ENCODE measurements around the gene ZC3H14. TPM values are rescaled to one million over a fixed set of nuclear protein-coding genes. Genes with fewer than 3 reads are reported as not detected.
"Not testable (repeated sequence)": the region's sequence is repeated elsewhere in the genome, so short reads cannot be mapped to it uniquely, and the experiment has no call there.

Gene ZC3H14
- total and polyA plus RNA-seq, 4 donors = 22.4 to 54.5 (median 31.7) TPM

GRCh38 chr14:88521818-88522217, 41.0 kb upstream of the ZC3H14 start:
- H3K4me1 ChIP-seq (ENCODE audit: control insufficient read depth in 4 of 4, insufficient read depth in 4 of 4, low read length in 3 of 4) = peaks cover 0 to 4% (median under 1%) of the 10 kb centered on the region in 4 donors
- WGBS = 83% methylated on average over 3 of the region's 3 CpGs
- DNase-seq (ENCODE audit: low spot score) = no peak
- no peaks in the 10 kb centered on the region for H3K9me3 ChIP-seq (ENCODE audit: control insufficient read depth in 4 of 4, low read length in 3 of 4)
- no peak overlapping the region for H3K9ac ChIP-seq (ENCODE audit: low read depth in 1 of 2, low read length in 2 of 2)
- no peak overlapping the region for H3K27ac ChIP-seq (ENCODE audit: low read depth in 1 of 2, low read length in 2 of 2)
- H3K36me3 ChIP-seq (ENCODE audit: control insufficient read depth in 4 of 4, insufficient read depth in 3 of 4, low read depth in 1 of 4, low read length in 3 of 4) = no peaks in the 10 kb centered on the region
- H3K27me3 ChIP-seq (ENCODE audit: control insufficient read depth in 4 of 4, insufficient read depth in 4 of 4, low read length in 3 of 4) = no peaks in the 10 kb centered on the region
- no peak overlapping the region for H3K4me3 ChIP-seq (ENCODE audit: low read depth in 1 of 3, low read length in 3 of 3)
- TF ChIP-seq CTCF (IDR thresholded peaks at IDR 0.05; ENCODE audit: low read depth, low read length, missing input control) = no peak
- TF ChIP-seq YY1 (IDR thresholded peaks at IDR 0.05) = no peak
- TF ChIP-seq ZBTB33 (IDR thresholded peaks at IDR 0.05) = no peak
- no peak for TF ChIP-seq GABPA (IDR thresholded peaks at IDR 0.05 in 1 of 2, conservative IDR thresholded peaks at IDR 0.05 in 1 of 2)
- no peak for TF ChIP-seq FOXA2 (IDR thresholded peaks at IDR 0.05)
- no peak for TF ChIP-seq HNF4G (IDR thresholded peaks at IDR 0.05)
- TF ChIP-seq MAX (IDR thresholded peaks at IDR 0.05) = no peak

- Histone ChIP-seq H3K4me3 (ENCODE audit: low read depth in 1 of 3, low read length in 3 of 3) (no peak overlapping the region), H3K4me1 (ENCODE audit: control insufficient read depth in 4 of 4, insufficient read depth in 4 of 4, low read length in 3 of 4) (no peaks in the 10 kb centered on the region), H3K9me3 (ENCODE audit: control insufficient read depth in 4 of 4, low read length in 3 of 4) (no peaks in the 10 kb centered on the region), H3K9ac (ENCODE audit: low read depth in 1 of 2, low read length in 2 of 2) (no peak overlapping the region), H3K27me3 (ENCODE audit: control insufficient read depth in 4 of 4, insufficient read depth in 4 of 4, low read length in 3 of 4) (no peaks in the 10 kb centered on the region), H3K27ac (ENCODE audit: low read depth in 1 of 2, low read length in 2 of 2) (no peak overlapping the region), H3K36me3 (ENCODE audit: control insufficient read depth in 4 of 4, insufficient read depth in 3 of 4, low read depth in 1 of 4, low read length in 3 of 4) (no peaks in the 10 kb centered on the region)
- TF ChIP-seq ZBTB33 (IDR thresholded peaks at IDR 0.05) = no peak
- no peak for DNase-seq (ENCODE audit: low spot score)
- WGBS = 79% methylated on average over 3 of the region's 3 CpGs
Measured at GRCh38 chr14:88522393-88522792, 40.4 kb upstream of the ZC3H14 start.

GRCh38 chr14:88529889-88530288, 32.9 kb upstream of the ZC3H14 start:
- not testable (repeated sequence) for DNase-seq (ENCODE audit: low spot score); H3K9me3 ChIP-seq (ENCODE audit: control insufficient read depth in 4 of 4, low read length in 3 of 4); H3K4me3 ChIP-seq (ENCODE audit: low read depth in 1 of 3, low read length in 3 of 3); H3K27ac ChIP-seq (ENCODE audit: low read depth in 1 of 2, low read length in 2 of 2); H3K9ac ChIP-seq (ENCODE audit: low read depth in 1 of 2, low read length in 2 of 2); H3K4me1 ChIP-seq (ENCODE audit: control insufficient read depth in 4 of 4, insufficient read depth in 4 of 4, low read length in 3 of 4); H3K36me3 ChIP-seq (ENCODE audit: control insufficient read depth in 4 of 4, insufficient read depth in 3 of 4, low read depth in 1 of 4, low read length in 3 of 4); H3K27me3 ChIP-seq (ENCODE audit: control insufficient read depth in 4 of 4, insufficient read depth in 4 of 4, low read length in 3 of 4)
- WGBS = 89% methylated on average over 1 of the region's 1 CpG
